ENCODE data around the gene NACA. TPM values are rescaled to one million over a fixed set of nuclear protein-coding genes. Genes with fewer than 3 reads are reported as not detected.

The NACA gene
- total RNA-seq, 3 donors from 2014 or later, result 507 to 753 (median 639) TPM

- Histone ChIP-seq H3K4me3 (no peak overlapping the region), H3K9me3 (no peaks in the 10 kb centered on the region), H3K4me1 (ENCODE audit: low read depth) (peaks cover 37% of the 10 kb centered on the region), H3K36me3 (ENCODE audit: low read depth) (no peaks in the 10 kb centered on the region)
- no peak for ATAC-seq
- no peak for DNase-seq
- TF ChIP-seq, protein P1, sequence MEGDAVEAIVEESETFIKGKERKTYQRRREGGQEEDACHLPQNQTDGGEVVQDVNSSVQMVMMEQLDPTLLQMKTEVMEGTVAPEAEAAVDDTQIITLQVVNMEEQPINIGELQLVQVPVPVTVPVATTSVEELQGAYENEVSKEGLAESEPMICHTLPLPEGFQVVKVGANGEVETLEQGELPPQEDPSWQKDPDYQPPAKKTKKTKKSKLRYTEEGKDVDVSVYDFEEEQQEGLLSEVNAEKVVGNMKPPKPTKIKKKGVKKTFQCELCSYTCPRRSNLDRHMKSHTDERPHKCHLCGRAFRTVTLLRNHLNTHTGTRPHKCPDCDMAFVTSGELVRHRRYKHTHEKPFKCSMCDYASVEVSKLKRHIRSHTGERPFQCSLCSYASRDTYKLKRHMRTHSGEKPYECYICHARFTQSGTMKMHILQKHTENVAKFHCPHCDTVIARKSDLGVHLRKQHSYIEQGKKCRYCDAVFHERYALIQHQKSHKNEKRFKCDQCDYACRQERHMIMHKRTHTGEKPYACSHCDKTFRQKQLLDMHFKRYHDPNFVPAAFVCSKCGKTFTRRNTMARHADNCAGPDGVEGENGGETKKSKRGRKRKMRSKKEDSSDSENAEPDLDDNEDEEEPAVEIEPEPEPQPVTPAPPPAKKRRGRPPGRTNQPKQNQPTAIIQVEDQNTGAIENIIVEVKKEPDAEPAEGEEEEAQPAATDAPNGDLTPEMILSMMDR (IDR thresholded peaks at IDR 0.05), result no peak
- intact Hi-C loops (cut with DNase I, micrococcal nuclease), result no loop called here
Measured at GRCh38 chr12:56723352-56723751, 1.7 kb downstream of the NACA start.

- DNase-seq (peak in 1 of 3 donors; percentile 47), ATAC-seq (no peak)
- TF ChIP-seq, protein P1 (IDR thresholded peaks at IDR 0.05), result no peak
- intact Hi-C loops (cut with DNase I, micrococcal nuclease), result no loop called here
- no peaks in the 10 kb centered on the region for H3K36me3 ChIP-seq (ENCODE audit: low read depth)
- H3K4me1 ChIP-seq (ENCODE audit: low read depth), result peaks cover 37% of the 10 kb centered on the region
- H3K9me3 ChIP-seq, result no peaks in the 10 kb centered on the region
- H3K4me3 ChIP-seq, result no peak overlapping the region
Measured at GRCh38 chr12:56722832-56723231, 2.3 kb downstream of the NACA start.

GRCh38 chr12:56721721-56722120 is 3.4 kb downstream of the NACA start:
- DNase-seq (no peak), ATAC-seq (no peak)
- peaks cover 37% of the 10 kb centered on the region for H3K4me1 ChIP-seq (ENCODE audit: low read depth)
- intact Hi-C loops (cut with DNase I, micrococcal nuclease), result no loop called here
- TF ChIP-seq, protein P1 (IDR thresholded peaks at IDR 0.05), result no peak
- no peaks in the 10 kb centered on the region for H3K9me3 ChIP-seq
- no peaks in the 10 kb centered on the region for H3K36me3 ChIP-seq (ENCODE audit: low read depth)
- no peak overlapping the region for H3K4me3 ChIP-seq

- H3K36me3 ChIP-seq (ENCODE audit: low read depth), result no peaks in the 10 kb centered on the region
- H3K4me1 ChIP-seq (ENCODE audit: low read depth), result peaks cover 37% of the 10 kb centered on the region
- no peaks in the 10 kb centered on the region for H3K9me3 ChIP-seq
- intact Hi-C loops (cut with DNase I, micrococcal nuclease), result no loop called here
- no peak for DNase-seq
- no peak for ATAC-seq
- TF ChIP-seq, protein P1 (IDR thresholded peaks at IDR 0.05), result no peak
- no peak overlapping the region for H3K4me3 ChIP-seq
Measured at GRCh38 chr12:56721216-56721615, 3.9 kb downstream of the NACA start.

GRCh38 chr12:56720731-56721151 is 4.4 kb downstream of the NACA start:
- intact Hi-C loops (cut with DNase I, micrococcal nuclease), result no loop called here
- TF ChIP-seq, protein P1 (IDR thresholded peaks at IDR 0.05), result no peak
- Histone ChIP-seq H3K9me3 (no peaks in the 10 kb centered on the region), H3K4me1 (ENCODE audit: low read depth) (peaks cover 37% of the 10 kb centered on the region), H3K36me3 (ENCODE audit: low read depth) (no peaks in the 10 kb centered on the region), H3K4me3 (no peak overlapping the region)
- ATAC-seq, result no peak
- no peak for DNase-seq

DNA sequence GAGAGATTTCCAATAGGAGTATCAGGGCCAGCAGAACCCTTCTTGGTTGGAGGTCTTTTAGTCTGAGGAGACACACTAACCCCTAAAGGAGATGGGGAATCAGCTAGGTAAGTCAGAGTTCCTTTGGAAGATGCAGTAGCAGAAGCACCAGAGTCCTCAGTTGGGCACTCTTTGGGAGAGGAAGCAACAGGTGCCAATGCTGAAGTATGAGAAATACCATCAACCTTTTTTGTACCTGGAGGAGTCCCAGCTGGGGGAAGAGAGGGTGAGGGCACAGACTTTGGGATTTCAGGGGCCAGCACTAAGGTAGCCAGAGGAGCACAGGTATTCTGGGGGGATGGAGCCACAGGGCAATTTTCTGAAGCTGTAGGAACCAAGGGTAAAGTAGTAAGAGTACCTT is 6.0 kb downstream of the NACA start:
- TF ChIP-seq, protein P1 (IDR thresholded peaks at IDR 0.05), result no peak
- Histone ChIP-seq H3K4me1 (ENCODE audit: low read depth) (peaks cover 37% of the 10 kb centered on the region), H3K9me3 (no peaks in the 10 kb centered on the region), H3K36me3 (ENCODE audit: low read depth) (peaks cover under 1% of the 10 kb centered on the region), H3K4me3 (no peak overlapping the region)
- intact Hi-C loops (cut with DNase I, micrococcal nuclease), result no loop called here
- ATAC-seq (no peak), DNase-seq (no peak)
